Activated CD4-positive, alpha-beta T cell treated with anti-CD3 and anti-CD28 coated beads, Interleukin-10, Interleukin-2, amounts not matched to agents 100 ng/mL and 50 ng/mL, durations not matched to agents 16 hours and 8 hours (primary cell): ENCODE results near the gene LDLRAD4.
A peak's percentile ranks its signal among the peaks of the same experiment; 100 is the strongest.

Source experiments
- DNase-seq: peaks from one replicate; pipeline ENCODE4 v3.0.0-alpha.2; 2020

LDLRAD4 gene

GRCh38 chr18:13218368-13218991, at the start of gene LDLRAD4:
Gene LDLRAD4 (plus strand): TSS chr18:13218760.
- peak; percentile 38 for DNase-seq

GRCh38 chr18:13173578-13174145, 44.9 kb upstream of the LDLRAD4 start:
- no peak for DNase-seq

- DNase-seq, result no peak
These were observed 43.3 kb upstream of the LDLRAD4 start for GRCh38 chr18:13175266-13175665.

- DNase-seq, result peak; percentile 48
These were observed 42.8 kb upstream of the LDLRAD4 start for GRCh38 chr18:13175754-13176210.

- peak; percentile 10 for DNase-seq
These were observed 41.7 kb upstream of the LDLRAD4 start for GRCh38 chr18:13176847-13177246.

GRCh38 chr18:13178197-13178596, 40.4 kb upstream of the LDLRAD4 start:
- no peak for DNase-seq

GRCh38 chr18:13178976-13179375, 39.6 kb upstream of the LDLRAD4 start:
- peak; percentile 66 for DNase-seq

GRCh38 chr18:13179566-13180113, 38.9 kb upstream of the LDLRAD4 start:
- peak; percentile 75 for DNase-seq

- DNase-seq, result no peak
These were observed 37.8 kb upstream of the LDLRAD4 start for GRCh38 chr18:13180614-13181375.

GRCh38 chr18:13181765-13182164, 36.8 kb upstream of the LDLRAD4 start:
- DNase-seq, result no peak

GRCh38 chr18:13183359-13183758, 35.2 kb upstream of the LDLRAD4 start:
- DNase-seq, result no peak

GRCh38 chr18:13183790-13184189, 34.8 kb upstream of the LDLRAD4 start:
- DNase-seq, result no peak

GRCh38 chr18:13184396-13184795, 34.2 kb upstream of the LDLRAD4 start:
- no peak for DNase-seq

- DNase-seq, result no peak
These were observed 32.8 kb upstream of the LDLRAD4 start for GRCh38 chr18:13185675-13186198.

- no peak for DNase-seq
These were observed 31.9 kb upstream of the LDLRAD4 start for GRCh38 chr18:13186687-13187086.

GRCh38 chr18:13187498-13187897, 31.1 kb upstream of the LDLRAD4 start:
- DNase-seq, result no peak

GRCh38 chr18:13191031-13191430, 27.5 kb upstream of the LDLRAD4 start:
- DNase-seq, result no peak

- DNase-seq, result no peak
These were observed 26.8 kb upstream of the LDLRAD4 start for GRCh38 chr18:13191779-13192178.

GRCh38 chr18:13192970-13193369, 25.6 kb upstream of the LDLRAD4 start:
- no peak for DNase-seq

GRCh38 chr18:13194239-13194638, 24.3 kb upstream of the LDLRAD4 start:
- no peak for DNase-seq

GRCh38 chr18:13198701-13199100, 19.9 kb upstream of the LDLRAD4 start:
- DNase-seq, result no peak

- DNase-seq, result no peak
These were observed 19.4 kb upstream of the LDLRAD4 start for GRCh38 chr18:13199169-13199568.

GRCh38 chr18:13201292-13201691, 17.3 kb upstream of the LDLRAD4 start:
- no peak for DNase-seq

GRCh38 chr18:13202571-13202970, 16.0 kb upstream of the LDLRAD4 start:
- no peak for DNase-seq
